K562 (cell line): ENCODE results near the gene NFRKB. TPM values are rescaled to one million over a fixed set of nuclear protein-coding genes. Genes with fewer than 3 reads are reported as not detected.

Experiments
- ATAC-seq: fragments of 200-7000 bp; cut with Tn5 transposase; 3 replicates; pipeline ENCODE4 v1.9.1; 2020; ENCODE audit warnings: moderate library complexity
- BruUV-seq: library from RNA; stranded (reverse); fragments of 400-500 nt; replicated peaks from 2 replicates; lab custom pipeline; 2021; lab: Mats Ljungman, UMichigan
- CTCF ChIA-PET: fragments of 300-600 bp; formaldehyde crosslinking; extraction: SDS; loops from one replicate; lab custom pipeline; 2021; ENCODE audit warnings: low intra/inter-chr PET ratio; lab: Yijun Ruan, JAX
- POLR2A ChIA-PET: fragments of 300-600, 350-650 bp; sonication (Branson Sonifier 250); formaldehyde crosslinking; extraction: SDS; loops from one replicate; lab custom pipeline; 2021; ENCODE audit warnings: antibody characterized with exemption, inconsistent platforms; lab: Yijun Ruan, JAX
- DNase-seq, 4 experiments: peaks; one replicate each; pipeline versions ENCODE4 v3.0.0 to v3.0.0-alpha.2; 2011 to 2018; ENCODE audit warnings: low spot score in 3 of 4, mixed read lengths in 3 of 4; ENCODE audit errors: extremely low read depth in 1 of 4
- FAIRE-seq: peaks from 2 replicates; lab custom pipeline; 2011; peaks lifted over from hg19 to GRCh38; lab: Jason Lieb, UNC
- H2AFZ ChIP-seq: 2 replicates; pipeline ENCODE4 v1.6.0; 2011; ENCODE audit warnings: low read depth, low read length, control low read depth, inconsistent platforms
- H3K27ac ChIP-seq: fragments of 200-600 bp; 3 replicates; pipeline ENCODE4 v1.8.0; 2011; ENCODE audit warnings: low read depth, mild to moderate bottlenecking, control low read depth, inconsistent platforms, low read length, moderate library complexity, mixed read lengths; ENCODE audit errors: extremely low read depth
- H3K27me3 ChIP-seq, 2 experiments: fragments of 300-600 bp in 1 of 2; 2 replicates in 1 of 2; 3 replicates in 1 of 2; pipeline versions ENCODE4 v1.6.0 to v1.8.0; 2011; ENCODE audit warnings: inconsistent platforms in 2 of 2, low read length in 2 of 2, mild to moderate bottlenecking in 1 of 2, mixed read lengths in 1 of 2, moderate library complexity in 1 of 2; ENCODE audit not compliant: control insufficient read depth in 2 of 2, insufficient read depth in 2 of 2
- H3K36me3 ChIP-seq: fragments of 300-600 bp; 3 replicates; pipeline ENCODE4 v1.8.0; 2011; ENCODE audit warnings: mild to moderate bottlenecking, low read length, inconsistent platforms; ENCODE audit not compliant: control insufficient read depth, insufficient read depth
- H3K4me1 ChIP-seq, 2 experiments: fragments of 200-600 bp in 1 of 2; replicated peaks in 1 of 2; 2 replicates in 1 of 2; 3 replicates in 1 of 2; pipeline versions ENCODE4 v1.5.1 to v1.8.0; 2011; ENCODE audit warnings: inconsistent platforms in 2 of 2, low read length in 2 of 2, mild to moderate bottlenecking in 1 of 2, mixed read lengths in 1 of 2, moderate library complexity in 1 of 2; ENCODE audit not compliant: control insufficient read depth in 2 of 2, insufficient read depth in 2 of 2
- H3K4me2 ChIP-seq: 2 replicates; pipeline ENCODE4 v1.6.1; 2011; ENCODE audit warnings: low read length, control low read depth, inconsistent platforms, mixed read lengths; ENCODE audit not compliant: insufficient read depth
- H3K4me3 ChIP-seq: fragments of 200-600 bp; sonication (generic), shearing (Covaris generic); 2 replicates; pipeline ENCODE4 v1.5.1; 2016; ENCODE audit warnings: control low read depth, inconsistent platforms
- H3K79me2 ChIP-seq: fragments of 200-600 bp; 3 replicates; pipeline ENCODE4 v1.8.0; 2011; ENCODE audit warnings: low read length, inconsistent platforms; ENCODE audit not compliant: control insufficient read depth, insufficient read depth
- H3K9ac ChIP-seq, 2 experiments: 2 replicates each; pipeline versions ENCODE4 v1.6.0 to v1.6.1; 2011; ENCODE audit warnings: low read depth in 2 of 2, low read length in 2 of 2, control low read depth in 1 of 2, inconsistent platforms in 1 of 2, mild to moderate bottlenecking in 1 of 2, mixed read lengths in 1 of 2; ENCODE audit not compliant: insufficient read depth in 1 of 2
- H3K9me1 ChIP-seq: one replicate; pipeline ENCODE4 v1.6.0; 2011; ENCODE audit warnings: inconsistent platforms, mild to moderate bottlenecking, low read length, moderate library complexity; ENCODE audit not compliant: control insufficient read depth, insufficient read depth
- H3K9me3 ChIP-seq: replicated peaks from 2 replicates; pipeline ENCODE4 v1.5.1; 2011; ENCODE audit warnings: low read depth, low read length, inconsistent platforms; ENCODE audit not compliant: control insufficient read depth, insufficient read depth
- H4K20me1 ChIP-seq: replicated peaks from 2 replicates; pipeline ENCODE4 v1.6.1; 2011; ENCODE audit warnings: low read length, inconsistent platforms, mixed read lengths; ENCODE audit not compliant: control insufficient read depth, insufficient read depth
- ARHGAP35 ChIP-seq: fragments of 450-650 bp; IDR thresholded peaks from 2 replicates; pipeline ENCODE4 v1.6.1; 2018; ENCODE audit not compliant: partially characterized antibody
- ETS2 ChIP-seq: IDR thresholded peaks from 2 replicates; pipeline ENCODE4 v1.6.1; 2016; ENCODE audit warnings: borderline replicate concordance, missing genetic modification characterization, mild to moderate bottlenecking, moderate library complexity, missing compliant biosample characterization; ENCODE audit not compliant: poor library complexity, severe bottlenecking
- GTF2E2 ChIP-seq: fragments of 200-800 bp; sonication (Bioruptor generic); IDR thresholded peaks from 2 replicates; pipeline ENCODE4 v1.6.1; 2016; ENCODE audit warnings: missing genetic modification characterization, missing compliant biosample characterization
- IRF9 ChIP-seq: fragments of 450-650 bp; IDR thresholded peaks from 2 replicates; pipeline ENCODE4 v1.6.1; 2016; ENCODE audit warnings: missing biosample characterization, missing genetic modification characterization
- NFYB ChIP-seq: IDR thresholded peaks from 2 replicates; pipeline ENCODE4 v1.6.1; 2011; ENCODE audit warnings: mild to moderate bottlenecking, moderate library complexity; ENCODE audit not compliant: insufficient read length; ENCODE audit errors: extremely low read depth
- NR3C1 ChIP-seq: sonication (generic); formaldehyde crosslinking; IDR thresholded peaks from 2 replicates; pipeline ENCODE4 v1.8.1; 2022; ENCODE audit warnings: missing genetic modification reagents
- PML ChIP-seq: IDR thresholded peaks from 2 replicates; pipeline ENCODE4 v1.6.1; 2012; ENCODE audit warnings: low read length, inconsistent platforms
- POLR2A ChIP-seq: fragments of 450-650 bp; conservative IDR thresholded peaks from 2 replicates; pipeline ENCODE4 v1.6.1; 2016
- PRPF4 ChIP-seq: fragments of 200-400 bp; formaldehyde crosslinking; IDR thresholded peaks from one replicate; pipeline ENCODE4 v1.6.1; 2017; ENCODE audit warnings: low read length, low read depth, mild to moderate bottlenecking; ENCODE audit not compliant: insufficient read depth, poor library complexity, severe bottlenecking
- RNF219 ChIP-seq: fragments of 250-450 bp; sonication (Bioruptor Pico); IDR thresholded peaks from 2 replicates; pipeline ENCODE4 v1.5.0; 2022; ENCODE audit warnings: mild to moderate bottlenecking
- TSHZ1 ChIP-seq: fragments of 250-450 bp; sonication (Bioruptor Pico); IDR thresholded peaks from 2 replicates; pipeline ENCODE4 v1.4.0; 2020; ENCODE audit warnings: mild to moderate bottlenecking, moderate library complexity
- ZNF12 ChIP-seq: sonication (generic); formaldehyde crosslinking; IDR thresholded peaks from 2 replicates; pipeline ENCODE4 v1.4.0; 2020; ENCODE audit warnings: mild to moderate bottlenecking, missing genetic modification reagents
- ZNF184 ChIP-seq: sonication (generic); formaldehyde crosslinking; IDR thresholded peaks from 2 replicates; pipeline ENCODE4 v1.5.0; 2020; ENCODE audit warnings: missing genetic modification reagents
- ZNF408 ChIP-seq: fragments of 250-450 bp; sonication (Bioruptor Pico); IDR thresholded peaks from 2 replicates; pipeline ENCODE4 v1.4.0; 2020; ENCODE audit warnings: low read depth, mild to moderate bottlenecking, moderate library complexity
- ZNF785 ChIP-seq: fragments of 250-450 bp; sonication (Bioruptor Pico); IDR thresholded peaks from 2 replicates; pipeline ENCODE4 v1.4.0; 2020; ENCODE audit warnings: mild to moderate bottlenecking
- WGBS: fragments of 100-300 bp; shearing (Covaris generic); methylation state at CpG from one replicate; pipeline ENCODE4 v1.1.6; 2016; ENCODE audit warnings: low coverage, mixed read lengths; ENCODE audit not compliant: insufficient coverage; ENCODE audit errors: missing lambda C conversion rate; 5-methylcytosine and 5-hydroxymethylcytosine counted together
- in situ Hi-C: fragments of 300-500 bp; cut with MboI; formaldehyde crosslinking; loops from 4 replicates; pipeline ENCODE4 v1.15.0; 2018; ENCODE audit warnings: inconsistent platforms, mixed read lengths
- intact Hi-C: fragments of 100-400 bp; cut with micrococcal nuclease; formaldehyde crosslinking; loops from 2 replicates; pipeline ENCODE4 v1.14.2; 2022
- polyA plus RNA-seq, 8 experiments: library from polyadenylated mRNA; depleted of rRNA in 4 of 8; stranded (reverse) in 5 of 8; unstranded in 3 of 8; fragments of >200 nt; fragmentation: Nextera tagmentation in 2 of 8; fragmentation: Illumina TruSeq in 1 of 8; extraction: Ambion mirVana in 2 of 8; extraction: Trizol in 1 of 8; gene quantifications; 2 replicates each; pipeline versions ENCODE4 v1.2.1 to v1.2.3, GENCODE V29; 2011 to 2014; ENCODE audit warnings: inconsistent platforms in 1 of 8, missing spikeins in 1 of 8
- total RNA-seq, 7 experiments: library from RNA; depleted of rRNA in 6 of 7; stranded (reverse); fragments of >200 nt in 6 of 7; fragmentation: Illumina TruSeq in 2 of 7; extraction: Trizol in 2 of 7; gene quantifications; 2 replicates each; pipeline versions ENCODE4 v1.2.1 to v1.2.3, GENCODE V29; 2011 to 2021; ENCODE audit warnings: low replicate concordance in 1 of 7
- TF ChIP-seq, protein P1 (sequence below), 2 experiments: IDR thresholded peaks; 2 replicates each; pipeline ENCODE4 v1.6.1; 2011; ENCODE audit warnings: borderline replicate concordance in 1 of 2, control low read depth in 1 of 2, low read depth in 1 of 2, low read length in 1 of 2, mild to moderate bottlenecking in 1 of 2, mixed read lengths in 1 of 2, moderate library complexity in 1 of 2; ENCODE audit not compliant: insufficient read depth in 1 of 2, insufficient read length in 1 of 2, poor library complexity in 1 of 2, severe bottlenecking in 1 of 2; ENCODE audit errors: extremely low read depth in 1 of 2

Gene NFRKB
- total and polyA plus RNA-seq, 9 of the 15 experiments (the other 6 are each of a cell fraction or from before 2014, with no cell fraction given): 7.1 to 42.6 (median 23.9) TPM

- no peak for DNase-seq
- Histone ChIP-seq H2AFZ (no peak overlapping the region), H3K4me2 (no peak overlapping the region), H3K4me3 (no peak overlapping the region), H3K27me3 (no peaks in the 10 kb centered on the region), H3K36me3 (peaks cover 11% of the 10 kb centered on the region; the same call in 2 of the 3 replicates), H3K9me1 (no peaks in the 10 kb centered on the region), H3K9me3 (no peaks in the 10 kb centered on the region), H3K4me1 (peaks cover 26 to 31% of the 10 kb centered on the region in 2 experiments), H3K79me2 (no peaks in the 10 kb centered on the region), H3K27ac (no peak overlapping the region), H4K20me1 (no peaks in the 10 kb centered on the region), H3K9ac (peak overlapping the region in 1 of 2 experiments; percentile 40; a peak in 1 of 4 replicates)
- ChIA-PET CTCF (no interaction called here), POLR2A (no interaction called here)
- WGBS: 83% methylated on average over 14 of the region's 18 CpGs
- in situ Hi-C loops (no loop called here), intact Hi-C loops (no loop called here)
- ATAC-seq: no peak
- BruUV-seq: no TSS peak
- FAIRE-seq: no peak
- TF ChIP-seq ZNF785 (CRISPR knock-in tag) (no peak), RNF219 (CRISPR knock-in tag) (no peak), NFYB (no peak), NR3C1 (CRISPR knock-in tag) (no peak), ZNF12 (CRISPR knock-in tag) (no peak), POLR2A (no peak), TSHZ1 (CRISPR knock-in tag) (no peak), PRPF4 (no peak), ETS2 (tag) (no peak), PML (no peak), ARHGAP35 (no peak), ZNF408 (CRISPR knock-in tag) (no peak), ZNF184 (CRISPR knock-in tag) (no peak), IRF9 (tag) (no peak), GTF2E2 (no peak)
- TF ChIP-seq, protein P1, sequence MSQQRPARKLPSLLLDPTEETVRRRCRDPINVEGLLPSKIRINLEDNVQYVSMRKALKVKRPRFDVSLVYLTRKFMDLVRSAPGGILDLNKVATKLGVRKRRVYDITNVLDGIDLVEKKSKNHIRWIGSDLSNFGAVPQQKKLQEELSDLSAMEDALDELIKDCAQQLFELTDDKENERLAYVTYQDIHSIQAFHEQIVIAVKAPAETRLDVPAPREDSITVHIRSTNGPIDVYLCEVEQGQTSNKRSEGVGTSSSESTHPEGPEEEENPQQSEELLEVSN (IDR thresholded peaks at IDR 0.05; ENCODE audit: borderline replicate concordance in 1 of 2, extremely low read depth in 1 of 2, insufficient read depth in 1 of 2, insufficient read length in 1 of 2, low read depth in 1 of 2, low read length in 1 of 2, poor library complexity in 1 of 2, severe bottlenecking in 1 of 2): no peak
Measured at GRCh38 chr11:129944696-129945095, 49.3 kb upstream of the NFRKB start.
